ENCODE results near the gene FRS2. TPM values are rescaled to one million over a fixed set of nuclear protein-coding genes. Genes with fewer than 3 reads are reported as not detected.
"Not testable (repeated sequence)": the region's sequence is repeated elsewhere in the genome, so short reads cannot be mapped to it uniquely, and the experiment has no call there.

Gene FRS2
- 25.9 and 38.1 TPM in 2 replicates for total RNA-seq (2014; rRNA removed; shearing (Covaris generic))

- DNase-seq (ENCODE audit: low read depth) = peak; percentile 89
Observed at GRCh38 chr12:69470189-69471075, at the start of gene FRS2. Gene FRS2, plus strand, starts transcription at chr12:69470388. Its CDS starts 98,643 bp downstream, at chr12:69569031.

- DNase-seq (ENCODE audit: low read depth) = no peak
Observed at GRCh38 chr12:69421548-69421947, 48.6 kb upstream of the FRS2 start.

- no peak for DNase-seq (ENCODE audit: low read depth)
Observed at GRCh38 chr12:69423037-69423905, 46.9 kb upstream of the FRS2 start.

- DNase-seq (ENCODE audit: low read depth) = no peak
Observed at GRCh38 chr12:69425417-69425816, 44.8 kb upstream of the FRS2 start.

GRCh38 chr12:69428351-69429073 is 41.7 kb upstream of the FRS2 start:
- no peak for DNase-seq (ENCODE audit: low read depth)

GRCh38 chr12:69430942-69431590 is 39.1 kb upstream of the FRS2 start:
- DNase-seq (ENCODE audit: low read depth) = no peak

- DNase-seq (ENCODE audit: low read depth) = no peak
Observed at GRCh38 chr12:69431591-69432222, 38.5 kb upstream of the FRS2 start.

- DNase-seq (ENCODE audit: low read depth) = no peak
Observed at GRCh38 chr12:69433653-69434052, 36.5 kb upstream of the FRS2 start.

GRCh38 chr12:69435644-69436043 is 34.5 kb upstream of the FRS2 start:
- no peak for DNase-seq (ENCODE audit: low read depth)

- DNase-seq (ENCODE audit: low read depth) = no peak
Observed at GRCh38 chr12:69437073-69437472, 33.1 kb upstream of the FRS2 start.

GRCh38 chr12:69438539-69438938 is 31.6 kb upstream of the FRS2 start:
- no peak for DNase-seq (ENCODE audit: low read depth)

GRCh38 chr12:69440016-69440415 is 30.2 kb upstream of the FRS2 start:
- DNase-seq (ENCODE audit: low read depth) = no peak

- no peak for DNase-seq (ENCODE audit: low read depth)
Observed at GRCh38 chr12:69440886-69441285, 29.3 kb upstream of the FRS2 start.

GRCh38 chr12:69442894-69443293 is 27.3 kb upstream of the FRS2 start:
- peak; percentile 61 for DNase-seq (ENCODE audit: low read depth)

- DNase-seq (ENCODE audit: low read depth) = no peak
Observed at GRCh38 chr12:69443916-69444315, 26.3 kb upstream of the FRS2 start.

GRCh38 chr12:69447892-69448291 is 22.3 kb upstream of the FRS2 start:
- no peak for DNase-seq (ENCODE audit: low read depth)

GRCh38 chr12:69452598-69453132 is 17.5 kb upstream of the FRS2 start:
- DNase-seq (ENCODE audit: low read depth) = not testable (repeated sequence)

GRCh38 chr12:69456239-69456638 is 13.9 kb upstream of the FRS2 start:
- no peak for DNase-seq (ENCODE audit: low read depth)

- DNase-seq (ENCODE audit: low read depth) = no peak
Observed at GRCh38 chr12:69457433-69457832, 12.8 kb upstream of the FRS2 start.

GRCh38 chr12:69459477-69459876 is 10.7 kb upstream of the FRS2 start:
- DNase-seq (ENCODE audit: low read depth) = no peak

- DNase-seq (ENCODE audit: low read depth) = no peak
Observed at GRCh38 chr12:69464428-69464827, 5.8 kb upstream of the FRS2 start.

All from M059J (cell line).